D721Med (cell line): ENCODE data around the gene EVA1A.
"Not testable (repeated sequence)": the region's sequence is repeated elsewhere in the genome, so short reads cannot be mapped to it uniquely, and the experiment has no call there.

Experiments
- DNase-seq: peaks from one replicate; pipeline ENCODE4 v3.0.0; 2011; ENCODE audit warnings: low spot score; ENCODE audit not compliant: insufficient read length
- FAIRE-seq: peaks from 2 replicates; lab custom pipeline; 2011; peaks lifted over from hg19 to GRCh38; lab: Jason Lieb, UNC
- TF ChIP-seq, protein P1 (sequence below): IDR thresholded peaks from 2 replicates; pipeline ENCODE4 v1.5.1; 2012; ENCODE audit warnings: mild to moderate bottlenecking, control low read depth; ENCODE audit not compliant: insufficient read depth; ENCODE audit errors: missing control alignments

Gene EVA1A

DNA sequence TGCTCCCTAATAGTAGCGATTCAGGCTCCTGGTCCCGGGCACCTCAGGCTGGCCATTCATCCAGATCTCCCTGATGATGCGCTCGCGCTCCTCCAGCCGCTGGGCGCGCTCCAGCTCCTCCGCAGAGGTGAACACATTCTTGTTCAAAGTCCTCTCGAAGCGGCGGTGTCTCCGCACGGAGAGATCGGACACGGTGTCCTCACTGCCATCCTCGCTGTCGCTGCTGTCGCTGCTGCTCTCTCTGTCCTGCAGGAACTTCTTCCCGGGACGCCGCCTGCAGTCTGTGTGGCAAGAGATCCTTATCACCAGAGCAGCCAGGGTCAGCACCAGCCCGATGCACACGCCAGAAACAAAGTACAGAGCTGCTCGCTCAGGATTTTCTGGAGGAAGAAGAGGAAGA, 67.5 kb downstream of the EVA1A start:
- no peak for DNase-seq
- FAIRE-seq = no peak
- TF ChIP-seq, protein P1, sequence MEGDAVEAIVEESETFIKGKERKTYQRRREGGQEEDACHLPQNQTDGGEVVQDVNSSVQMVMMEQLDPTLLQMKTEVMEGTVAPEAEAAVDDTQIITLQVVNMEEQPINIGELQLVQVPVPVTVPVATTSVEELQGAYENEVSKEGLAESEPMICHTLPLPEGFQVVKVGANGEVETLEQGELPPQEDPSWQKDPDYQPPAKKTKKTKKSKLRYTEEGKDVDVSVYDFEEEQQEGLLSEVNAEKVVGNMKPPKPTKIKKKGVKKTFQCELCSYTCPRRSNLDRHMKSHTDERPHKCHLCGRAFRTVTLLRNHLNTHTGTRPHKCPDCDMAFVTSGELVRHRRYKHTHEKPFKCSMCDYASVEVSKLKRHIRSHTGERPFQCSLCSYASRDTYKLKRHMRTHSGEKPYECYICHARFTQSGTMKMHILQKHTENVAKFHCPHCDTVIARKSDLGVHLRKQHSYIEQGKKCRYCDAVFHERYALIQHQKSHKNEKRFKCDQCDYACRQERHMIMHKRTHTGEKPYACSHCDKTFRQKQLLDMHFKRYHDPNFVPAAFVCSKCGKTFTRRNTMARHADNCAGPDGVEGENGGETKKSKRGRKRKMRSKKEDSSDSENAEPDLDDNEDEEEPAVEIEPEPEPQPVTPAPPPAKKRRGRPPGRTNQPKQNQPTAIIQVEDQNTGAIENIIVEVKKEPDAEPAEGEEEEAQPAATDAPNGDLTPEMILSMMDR = no peak

DNA sequence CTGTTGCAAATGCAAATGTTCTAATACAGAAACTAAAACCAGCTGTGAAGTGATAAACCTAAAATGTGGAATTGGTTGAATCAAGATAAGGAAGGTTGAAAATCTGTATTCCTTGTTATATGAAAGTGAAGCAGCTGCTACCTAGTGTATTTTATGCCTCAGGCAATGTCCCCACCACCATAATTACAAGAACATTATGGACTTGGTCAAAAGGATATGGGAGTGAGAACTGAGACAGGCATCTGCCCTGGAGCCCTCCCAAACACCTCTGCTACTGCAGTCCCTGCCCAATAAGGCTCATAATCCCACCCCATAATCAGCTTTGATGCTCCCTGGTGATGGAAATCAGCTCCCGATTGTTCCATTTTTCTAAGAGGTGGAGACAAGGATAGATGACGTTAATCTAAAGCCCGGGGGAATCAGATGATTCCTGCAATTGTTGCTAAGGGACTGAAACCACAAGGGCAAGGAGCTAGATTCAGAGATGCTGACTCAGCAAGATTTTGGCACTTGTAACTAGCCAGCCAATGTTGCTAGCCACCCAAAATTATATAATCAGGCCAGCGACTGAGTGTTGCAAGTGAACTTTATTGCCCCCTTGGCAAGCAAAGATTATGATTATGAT, 69.5 kb downstream of the EVA1A start:
- TF ChIP-seq, protein P1 = no peak
- FAIRE-seq (no peak), DNase-seq (no peak)

DNA sequence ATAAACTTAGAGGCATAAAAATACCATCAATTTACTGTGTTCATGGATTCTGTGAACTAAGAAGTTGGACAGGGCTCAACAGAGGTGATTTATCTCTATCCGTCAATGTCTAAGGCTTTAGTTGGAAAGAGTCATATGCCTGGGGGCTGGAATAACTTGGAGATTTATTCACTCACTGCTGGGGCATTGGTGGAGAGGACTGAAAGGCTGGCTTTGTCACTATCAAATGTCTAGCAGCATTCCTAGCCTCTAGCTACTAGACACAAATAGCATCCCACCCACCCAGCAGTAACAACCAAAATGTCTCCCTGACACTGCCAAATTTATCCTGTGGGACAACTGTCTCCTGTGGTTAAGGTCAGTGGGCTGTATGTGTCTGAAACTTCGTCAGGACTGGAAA, 71.0 kb downstream of the EVA1A start:
- TF ChIP-seq, protein P1 = no peak
- DNase-seq (no peak), FAIRE-seq (no peak)

DNA sequence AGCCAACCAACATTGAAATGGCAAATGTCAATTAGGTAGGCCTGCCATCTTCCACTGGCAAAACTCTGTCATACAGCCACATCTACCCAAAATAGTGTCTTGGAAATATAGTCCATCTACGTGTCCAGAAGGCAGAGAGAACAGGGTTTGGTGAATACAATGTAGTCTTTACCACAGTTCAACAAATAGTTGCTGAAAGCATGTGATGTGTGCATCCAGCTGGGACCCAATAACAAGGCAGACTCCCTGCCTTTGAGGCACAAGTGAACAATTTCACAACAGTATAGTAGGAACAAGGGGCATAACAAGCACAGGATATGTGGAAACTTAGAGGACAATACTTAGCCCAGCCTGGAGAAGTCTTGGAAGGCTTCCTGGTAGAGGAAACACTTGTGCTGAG, 72.6 kb downstream of the EVA1A start:
- FAIRE-seq (no peak), DNase-seq (no peak)
- TF ChIP-seq, protein P1 = no peak

DNA sequence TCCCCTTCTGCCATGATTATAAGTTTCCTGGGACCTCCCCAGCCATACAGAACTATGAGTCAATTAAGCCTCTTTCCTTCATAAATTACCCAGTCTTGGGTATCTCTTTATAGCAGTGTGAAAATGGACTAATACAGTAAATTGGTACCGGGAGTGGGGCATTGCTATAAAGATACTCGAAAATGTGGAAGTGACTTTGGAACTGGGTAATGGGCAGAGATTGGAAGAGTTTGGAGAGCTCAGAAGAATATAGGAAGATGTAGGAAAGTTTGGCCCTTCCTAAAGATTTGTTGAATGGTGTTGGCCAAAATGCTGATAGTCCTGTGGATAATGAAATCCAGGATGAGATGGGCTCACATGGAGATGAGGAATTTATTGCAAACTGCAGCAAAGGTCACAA, 74.0 kb downstream of the EVA1A start:
- not testable (repeated sequence) for FAIRE-seq, DNase-seq

DNA sequence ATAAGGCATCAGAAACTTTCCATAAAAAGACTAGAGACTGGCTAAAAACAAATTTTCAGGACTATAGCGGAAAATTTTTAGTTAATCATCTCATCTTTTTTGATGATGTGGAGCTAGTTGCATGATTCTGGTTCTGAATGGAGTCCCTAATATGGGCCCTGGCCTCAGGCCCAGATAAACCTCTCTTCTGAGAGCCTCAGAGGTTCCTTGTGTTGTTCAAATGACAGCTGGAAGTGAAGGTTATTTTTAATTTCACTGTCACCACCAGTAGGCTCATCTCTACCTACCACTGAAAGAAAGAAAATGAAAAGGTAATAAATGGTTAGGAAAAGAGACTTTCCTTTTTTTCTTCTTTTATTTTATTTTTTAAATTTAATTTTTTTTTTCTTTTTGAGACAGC, 75.9 kb downstream of the EVA1A start:
- no peak for FAIRE-seq

DNA sequence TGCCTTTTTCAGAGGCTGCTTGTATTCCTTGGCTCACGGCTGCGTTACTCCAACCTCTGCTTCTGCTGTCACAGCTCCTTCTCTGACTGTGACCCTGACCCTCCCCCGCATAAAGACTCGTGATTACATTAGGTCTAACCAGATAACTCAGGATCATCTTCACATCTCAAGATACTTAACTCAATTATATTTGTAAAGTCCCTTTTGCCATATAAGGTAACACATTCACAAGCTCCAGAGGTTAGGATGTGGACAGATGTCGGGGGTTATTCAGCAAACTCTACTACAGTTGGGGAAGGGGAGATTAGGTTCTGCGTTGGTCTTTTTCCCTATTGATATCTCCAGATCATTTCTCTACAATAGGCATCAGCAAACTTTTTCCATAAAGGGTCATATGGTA, 76.9 kb downstream of the EVA1A start:
- TF ChIP-seq, protein P1 = no peak
- FAIRE-seq = no peak
- no peak for DNase-seq

More for the DNA sequence above, 75.9 kb downstream of the EVA1A start:
- no peak for DNase-seq
- TF ChIP-seq, protein P1 = no peak
